ENCODE data around the gene GPC6. TPM values are rescaled to one million over a fixed set of nuclear protein-coding genes. Genes with fewer than 3 reads are reported as not detected.

Gene GPC6
- total RNA-seq, 1 experiment from 2014 or later, result 0.22 TPM

DNA sequence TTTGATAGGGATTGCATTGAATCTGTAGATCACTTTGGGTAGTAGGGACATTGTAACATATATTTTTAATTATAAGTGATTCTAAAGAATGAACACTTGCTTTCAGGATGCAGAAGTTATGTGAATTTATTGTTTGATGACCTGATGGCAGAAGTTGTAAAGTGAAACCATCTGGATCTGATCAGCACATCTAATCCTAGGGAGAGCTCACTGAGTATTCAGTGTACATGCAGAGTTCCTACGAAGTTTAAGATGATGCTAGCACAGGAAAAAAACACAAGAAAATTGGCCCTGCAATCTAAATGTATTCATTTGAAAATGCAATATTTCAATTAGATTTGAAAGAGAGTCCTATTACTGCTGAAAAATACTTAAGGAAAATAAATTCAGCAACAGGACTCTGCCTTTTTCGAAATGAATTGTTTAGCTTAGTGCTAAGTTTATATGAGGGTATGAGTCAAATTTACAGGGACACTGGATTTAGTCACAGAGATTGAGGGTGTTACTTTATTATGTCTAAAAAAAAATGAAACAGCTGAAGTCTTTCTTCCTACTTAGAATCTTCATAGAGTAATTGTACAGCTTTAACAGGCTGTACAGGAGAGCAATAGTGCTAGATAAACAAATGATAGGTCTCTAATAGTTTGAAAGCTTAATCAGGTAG is 867.2 kb downstream of the GPC6 start (continued):
- TF ChIP-seq, protein P1, sequence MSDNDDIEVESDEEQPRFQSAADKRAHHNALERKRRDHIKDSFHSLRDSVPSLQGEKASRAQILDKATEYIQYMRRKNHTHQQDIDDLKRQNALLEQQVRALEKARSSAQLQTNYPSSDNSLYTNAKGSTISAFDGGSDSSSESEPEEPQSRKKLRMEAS (IDR thresholded peaks at IDR 0.05), result no peak
- TF ChIP-seq, protein P2, sequence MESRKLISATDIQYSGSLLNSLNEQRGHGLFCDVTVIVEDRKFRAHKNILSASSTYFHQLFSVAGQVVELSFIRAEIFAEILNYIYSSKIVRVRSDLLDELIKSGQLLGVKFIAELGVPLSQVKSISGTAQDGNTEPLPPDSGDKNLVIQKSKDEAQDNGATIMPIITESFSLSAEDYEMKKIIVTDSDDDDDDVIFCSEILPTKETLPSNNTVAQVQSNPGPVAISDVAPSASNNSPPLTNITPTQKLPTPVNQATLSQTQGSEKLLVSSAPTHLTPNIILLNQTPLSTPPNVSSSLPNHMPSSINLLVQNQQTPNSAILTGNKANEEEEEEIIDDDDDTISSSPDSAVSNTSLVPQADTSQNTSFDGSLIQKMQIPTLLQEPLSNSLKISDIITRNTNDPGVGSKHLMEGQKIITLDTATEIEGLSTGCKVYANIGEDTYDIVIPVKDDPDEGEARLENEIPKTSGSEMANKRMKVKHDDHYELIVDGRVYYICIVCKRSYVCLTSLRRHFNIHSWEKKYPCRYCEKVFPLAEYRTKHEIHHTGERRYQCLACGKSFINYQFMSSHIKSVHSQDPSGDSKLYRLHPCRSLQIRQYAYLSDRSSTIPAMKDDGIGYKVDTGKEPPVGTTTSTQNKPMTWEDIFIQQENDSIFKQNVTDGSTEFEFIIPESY (IDR thresholded peaks at IDR 0.05; ENCODE audit: extremely low read depth, insufficient replicate concordance, low read length), result no peak
- TF ChIP-seq CEBPB (IDR thresholded peaks at IDR 0.05; ENCODE audit: low read depth) (no peak), ELF1 (IDR thresholded peaks at IDR 0.05; ENCODE audit: borderline replicate concordance, low read depth) (no peak), RAD21 (IDR thresholded peaks at IDR 0.05; ENCODE audit: low read depth) (no peak)

DNA sequence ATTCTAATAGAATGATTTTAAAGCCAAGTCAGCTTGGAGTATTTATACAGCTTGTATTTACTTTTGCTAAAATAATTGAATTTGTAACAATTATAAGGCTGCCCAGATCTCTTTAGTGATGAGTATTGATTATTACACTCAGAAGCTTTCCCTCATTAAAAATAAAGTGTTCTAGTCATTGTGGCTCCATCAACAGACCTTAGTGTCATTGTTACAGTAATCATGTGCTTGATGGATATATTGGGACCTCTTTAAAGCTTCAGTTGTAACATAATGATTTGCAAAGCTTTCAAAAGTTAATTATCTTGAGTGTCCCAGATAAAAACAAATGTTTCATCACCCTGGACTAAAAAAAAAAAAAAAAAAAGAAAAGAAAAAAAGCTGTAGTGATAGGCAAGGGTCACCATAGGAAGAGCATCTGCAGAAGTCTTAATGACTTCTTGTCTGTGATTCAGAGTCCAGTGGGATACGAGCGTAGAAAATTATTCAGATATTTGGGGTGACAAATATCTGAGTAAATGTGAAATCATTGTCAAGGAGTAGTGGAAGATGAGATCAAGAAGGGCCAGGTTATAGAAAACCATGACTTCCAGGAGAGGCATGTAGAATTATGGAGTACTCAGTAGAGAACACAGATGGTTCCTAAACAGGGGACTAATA is 883.2 kb downstream of the GPC6 start:
- H3K9ac ChIP-seq (ENCODE audit: low read length), result no peak overlapping the region
- H3K27ac ChIP-seq (ENCODE audit: low read depth, low read length), result no peak overlapping the region
- H2AFZ ChIP-seq (ENCODE audit: low read depth, low read length, poor library complexity, severe bottlenecking), result no peak overlapping the region
- ATAC-seq, result no peak
- H3K4me1 ChIP-seq (ENCODE audit: control insufficient read depth in 1 of 2, insufficient read depth in 2 of 2, low read length in 2 of 2), result no peaks in the 10 kb centered on the region
- peaks cover 3 to 9% of the 10 kb centered on the region in 2 experiments; a peak in 2 of 4 replicates for H3K9me3 ChIP-seq (ENCODE audit: control insufficient read depth in 1 of 2, insufficient read depth in 1 of 2, low read depth in 1 of 2, low read length in 2 of 2)
- POLR2A ChIA-PET, result no interaction called here
- H4K20me1 ChIP-seq (ENCODE audit: insufficient read depth), result no peaks in the 10 kb centered on the region
- no peaks in the 10 kb centered on the region for H3K9me2 ChIP-seq (ENCODE audit: insufficient read depth)
- TF ChIP-seq JUND (IDR thresholded peaks at IDR 0.05) (no peak), YY1 (IDR thresholded peaks at IDR 0.05; ENCODE audit: extremely low read depth, insufficient replicate concordance, low read depth, low read length) (no peak), EZH2 (IDR thresholded peaks at IDR 0.05) (no peak), TCF7L2 (IDR thresholded peaks at IDR 0.05; ENCODE audit: borderline replicate concordance, extremely low read depth, insufficient read depth, insufficient read length) (no peak), POLR2AphosphoS5 (IDR thresholded peaks at IDR 0.05; ENCODE audit: low read depth, low read length) (no peak)
- H3K79me2 ChIP-seq (ENCODE audit: insufficient read depth, low read length), result no peaks in the 10 kb centered on the region
- H3K4me2 ChIP-seq (ENCODE audit: low read length), result no peak overlapping the region
- no peaks in the 10 kb centered on the region for H3K27me3 ChIP-seq (ENCODE audit: insufficient read depth, low read length)
- DNase-seq (ENCODE audit: low read depth, low spot score), result no peak
- intact Hi-C loops (cut with micrococcal nuclease), result no loop called here
- CTCF ChIA-PET, result no interaction called here
- H3K36me3 ChIP-seq (ENCODE audit: control insufficient read depth in 1 of 2, insufficient read depth in 2 of 2, low read length in 2 of 2), result no peaks in the 10 kb centered on the region
- RAD21 ChIA-PET (ENCODE audit: low non-redundant PET in 1 of 2, low total read pairs in 2 of 2, uncharacterized antibody in 2 of 2, unreplicated experiment in 2 of 2), result no interaction called here
- no peak overlapping the region for H3K4me3 ChIP-seq (replicated peaks in 1 of 2; ENCODE audit: low read depth in 1 of 2, low read length in 2 of 2)
- BruUV-seq (replicated peaks), result no TSS peak
